Measurements from ENCODE around the gene HKDC1. TPM values are rescaled to one million over a fixed set of nuclear protein-coding genes. Genes with fewer than 3 reads are reported as not detected.

Gene HKDC1
- total RNA-seq, 1 experiment from 2014 or later = 1.7 TPM

DNA sequence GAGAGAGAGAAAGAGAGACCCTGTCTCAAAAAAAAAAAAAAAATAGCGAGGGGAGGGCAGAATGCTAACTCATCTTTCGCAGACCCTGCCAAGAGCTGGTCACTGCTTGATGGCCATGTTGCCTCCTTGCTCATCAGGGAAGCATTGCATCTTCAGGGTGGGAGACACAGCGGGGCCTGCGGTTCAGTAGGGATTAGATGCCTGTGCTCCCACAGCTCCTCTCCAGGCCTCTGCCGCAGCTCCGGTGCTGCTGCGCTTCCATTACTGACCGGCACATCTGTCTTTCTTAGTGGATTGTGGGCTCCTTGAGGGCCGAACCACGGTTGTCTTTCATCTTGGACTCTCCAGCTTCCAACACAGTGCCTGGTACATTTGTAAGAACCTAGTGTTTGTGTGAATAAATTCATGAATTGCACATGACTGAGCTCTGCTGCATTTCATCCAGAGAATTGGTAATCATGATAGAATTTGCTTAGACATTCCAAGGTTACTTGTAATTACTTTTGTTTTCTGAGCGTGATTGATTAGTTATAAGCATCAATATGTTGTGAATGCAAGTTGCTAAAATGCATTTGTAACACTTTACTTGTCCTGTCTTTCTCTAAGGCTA is 75.0 kb downstream of the HKDC1 start:
- RAD21 ChIA-PET (ENCODE audit: low non-redundant PET in 1 of 2, low total read pairs in 2 of 2, uncharacterized antibody in 2 of 2, unreplicated experiment in 2 of 2) = no interaction called here
- no peak for TF ChIP-seq RAD21 (IDR thresholded peaks at IDR 0.05; ENCODE audit: low read depth)
- TF ChIP-seq SRF (IDR thresholded peaks at IDR 0.05; ENCODE audit: low read depth) = no peak
- no peak for TF ChIP-seq POLR2A (IDR thresholded peaks at IDR 0.05; ENCODE audit: borderline replicate concordance, extremely low read depth, insufficient read depth, insufficient read length)
- no peak for TF ChIP-seq SP1 (IDR thresholded peaks at IDR 0.05; ENCODE audit: low read depth)
- TF ChIP-seq FOSL1 (IDR thresholded peaks at IDR 0.05; ENCODE audit: low read depth) = no peak
- TF ChIP-seq JUND (IDR thresholded peaks at IDR 0.05) = no peak
- no peak for TF ChIP-seq YY1 (IDR thresholded peaks at IDR 0.05; ENCODE audit: extremely low read depth, insufficient replicate concordance, low read depth, low read length)
- TF ChIP-seq, protein P1, sequence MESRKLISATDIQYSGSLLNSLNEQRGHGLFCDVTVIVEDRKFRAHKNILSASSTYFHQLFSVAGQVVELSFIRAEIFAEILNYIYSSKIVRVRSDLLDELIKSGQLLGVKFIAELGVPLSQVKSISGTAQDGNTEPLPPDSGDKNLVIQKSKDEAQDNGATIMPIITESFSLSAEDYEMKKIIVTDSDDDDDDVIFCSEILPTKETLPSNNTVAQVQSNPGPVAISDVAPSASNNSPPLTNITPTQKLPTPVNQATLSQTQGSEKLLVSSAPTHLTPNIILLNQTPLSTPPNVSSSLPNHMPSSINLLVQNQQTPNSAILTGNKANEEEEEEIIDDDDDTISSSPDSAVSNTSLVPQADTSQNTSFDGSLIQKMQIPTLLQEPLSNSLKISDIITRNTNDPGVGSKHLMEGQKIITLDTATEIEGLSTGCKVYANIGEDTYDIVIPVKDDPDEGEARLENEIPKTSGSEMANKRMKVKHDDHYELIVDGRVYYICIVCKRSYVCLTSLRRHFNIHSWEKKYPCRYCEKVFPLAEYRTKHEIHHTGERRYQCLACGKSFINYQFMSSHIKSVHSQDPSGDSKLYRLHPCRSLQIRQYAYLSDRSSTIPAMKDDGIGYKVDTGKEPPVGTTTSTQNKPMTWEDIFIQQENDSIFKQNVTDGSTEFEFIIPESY (IDR thresholded peaks at IDR 0.05; ENCODE audit: extremely low read depth, insufficient replicate concordance, low read length) = no peak
- no peak overlapping the region for H3K9ac ChIP-seq (ENCODE audit: low read length)
- no peaks in the 10 kb centered on the region for H3K36me3 ChIP-seq (ENCODE audit: control insufficient read depth in 1 of 2, insufficient read depth in 2 of 2, low read length in 2 of 2)
- H3K9me2 ChIP-seq (ENCODE audit: insufficient read depth) = no peaks in the 10 kb centered on the region
- DNase-seq (ENCODE audit: low read depth, low spot score) (no peak), ATAC-seq (no peak)
- no peaks in the 10 kb centered on the region for H3K79me2 ChIP-seq (ENCODE audit: insufficient read depth, low read length)
- no peaks in the 10 kb centered on the region for H3K4me1 ChIP-seq (ENCODE audit: control insufficient read depth in 1 of 2, insufficient read depth in 2 of 2, low read length in 2 of 2)
- no peak overlapping the region for H3K4me3 ChIP-seq (replicated peaks in 1 of 2; ENCODE audit: low read depth in 1 of 2, low read length in 2 of 2)
- intact Hi-C loops (cut with micrococcal nuclease) = no loop called here
- CTCF ChIA-PET = no interaction called here
- BruUV-seq (replicated peaks) = no TSS peak
- no peak overlapping the region for H3K27ac ChIP-seq (ENCODE audit: low read depth, low read length)
- no peak overlapping the region for H3K4me2 ChIP-seq (ENCODE audit: low read length)
- H4K20me1 ChIP-seq (ENCODE audit: insufficient read depth) = no peaks in the 10 kb centered on the region
- no peaks in the 10 kb centered on the region for H3K27me3 ChIP-seq (ENCODE audit: insufficient read depth, low read length)
- H3K9me3 ChIP-seq (ENCODE audit: control insufficient read depth in 1 of 2, insufficient read depth in 1 of 2, low read depth in 1 of 2, low read length in 2 of 2) = no peaks in the 10 kb centered on the region
- POLR2A ChIA-PET = no interaction called here
- H2AFZ ChIP-seq (ENCODE audit: low read depth, low read length, poor library complexity, severe bottlenecking) = no peak overlapping the region

DNA sequence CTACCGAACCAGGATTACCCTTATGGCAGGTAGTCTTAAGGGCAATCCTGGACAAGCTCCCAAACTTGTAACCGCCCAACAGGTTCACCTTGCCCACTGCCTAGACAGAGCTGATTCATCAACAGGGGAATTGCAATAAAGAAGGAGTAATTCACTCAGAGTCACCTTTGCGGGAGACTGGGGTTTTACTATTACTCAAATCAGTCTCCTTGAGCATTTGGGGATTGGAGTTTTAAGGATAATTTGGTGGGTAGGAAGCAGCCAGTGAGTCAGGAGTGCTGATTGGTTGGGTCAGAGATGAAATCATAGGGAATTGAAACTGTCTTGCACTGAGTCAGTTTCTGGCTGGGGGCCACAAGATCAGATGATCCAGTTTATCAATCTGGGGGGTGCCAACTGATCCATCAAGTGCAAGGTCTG is 83.5 kb downstream of the HKDC1 start:
- H3K27ac ChIP-seq (ENCODE audit: low read depth, low read length) = no peak overlapping the region
- no peaks in the 10 kb centered on the region for H4K20me1 ChIP-seq (ENCODE audit: insufficient read depth)
- intact Hi-C loops (cut with micrococcal nuclease) = no loop called here
- ATAC-seq (no peak), DNase-seq (ENCODE audit: low read depth, low spot score) (no peak)
- ChIA-PET CTCF (no interaction called here), RAD21 (ENCODE audit: low non-redundant PET in 1 of 2, low total read pairs in 2 of 2, uncharacterized antibody in 2 of 2, unreplicated experiment in 2 of 2) (no interaction called here), POLR2A (no interaction called here)
- H3K4me3 ChIP-seq (replicated peaks in 1 of 2; ENCODE audit: low read depth in 1 of 2, low read length in 2 of 2) = no peak overlapping the region
- H3K9ac ChIP-seq (ENCODE audit: low read length) = no peak overlapping the region
- H3K79me2 ChIP-seq (ENCODE audit: insufficient read depth, low read length) = no peaks in the 10 kb centered on the region
- no peaks in the 10 kb centered on the region for H3K4me1 ChIP-seq (ENCODE audit: control insufficient read depth in 1 of 2, insufficient read depth in 2 of 2, low read length in 2 of 2)
- no TSS peak for BruUV-seq (replicated peaks)
- H3K27me3 ChIP-seq (ENCODE audit: insufficient read depth, low read length) = no peaks in the 10 kb centered on the region
- no peaks in the 10 kb centered on the region for H3K9me3 ChIP-seq (ENCODE audit: control insufficient read depth in 1 of 2, insufficient read depth in 1 of 2, low read depth in 1 of 2, low read length in 2 of 2)
- no peaks in the 10 kb centered on the region for H3K9me2 ChIP-seq (ENCODE audit: insufficient read depth)
- H3K36me3 ChIP-seq (ENCODE audit: control insufficient read depth in 1 of 2, insufficient read depth in 2 of 2, low read length in 2 of 2) = no peaks in the 10 kb centered on the region
- no peak overlapping the region for H2AFZ ChIP-seq (ENCODE audit: low read depth, low read length, poor library complexity, severe bottlenecking)
- no peak overlapping the region for H3K4me2 ChIP-seq (ENCODE audit: low read length)
- TF ChIP-seq MAX (IDR thresholded peaks at IDR 0.05) = no peak
- no peak for TF ChIP-seq ZFX (IDR thresholded peaks at IDR 0.05)
- TF ChIP-seq ELF1 (IDR thresholded peaks at IDR 0.05; ENCODE audit: borderline replicate concordance, low read depth) = no peak
- TF ChIP-seq JUND (IDR thresholded peaks at IDR 0.05) = no peak
- TF ChIP-seq CEBPB (IDR thresholded peaks at IDR 0.05; ENCODE audit: low read depth) = no peak
- no peak for TF ChIP-seq SP1 (IDR thresholded peaks at IDR 0.05; ENCODE audit: low read depth)
- TF ChIP-seq YY1 (IDR thresholded peaks at IDR 0.05; ENCODE audit: extremely low read depth, insufficient replicate concordance, low read depth, low read length) = no peak
- TF ChIP-seq POLR2A (IDR thresholded peaks at IDR 0.05; ENCODE audit: borderline replicate concordance, extremely low read depth, insufficient read depth, insufficient read length) = no peak
- TF ChIP-seq, protein P1 (IDR thresholded peaks at IDR 0.05; ENCODE audit: extremely low read depth, insufficient replicate concordance, low read length) = no peak
- TF ChIP-seq SIN3A (IDR thresholded peaks at IDR 0.05; ENCODE audit: low read depth) = no peak
- TF ChIP-seq SRF (IDR thresholded peaks at IDR 0.05; ENCODE audit: low read depth) = no peak
- no peak for TF ChIP-seq CBX3 (IDR thresholded peaks at IDR 0.05; ENCODE audit: low read depth)
- no peak for TF ChIP-seq EZH2phosphoT487 (IDR thresholded peaks at IDR 0.05; ENCODE audit: borderline replicate concordance)
- TF ChIP-seq, protein P2, sequence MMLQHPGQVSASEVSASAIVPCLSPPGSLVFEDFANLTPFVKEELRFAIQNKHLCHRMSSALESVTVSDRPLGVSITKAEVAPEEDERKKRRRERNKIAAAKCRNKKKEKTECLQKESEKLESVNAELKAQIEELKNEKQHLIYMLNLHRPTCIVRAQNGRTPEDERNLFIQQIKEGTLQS (IDR thresholded peaks at IDR 0.05) = no peak
